GM19239 (cell line): ENCODE data around the gene VPS39.

Source experiments
- DNase-seq: peaks from one replicate; pipeline ENCODE4 v3.0.0; 2011; ENCODE audit warnings: low spot score; ENCODE audit not compliant: insufficient read length
- FAIRE-seq: peaks from 2 replicates; lab custom pipeline; 2011; peaks lifted over from hg19 to GRCh38; lab: Jason Lieb, UNC

Gene VPS39

GRCh38 chr15:42147431-42147735 is 60.7 kb downstream of the VPS39 start:
- FAIRE-seq (no peak), DNase-seq (no peak)

- FAIRE-seq (no peak), DNase-seq (no peak)
Measured at GRCh38 chr15:42146551-42147430, 61.3 kb downstream of the VPS39 start.

- DNase-seq (no peak), FAIRE-seq (no peak)
Measured at GRCh38 chr15:42145546-42146455, 62.3 kb downstream of the VPS39 start.

GRCh38 chr15:42144841-42145375 is 63.2 kb downstream of the VPS39 start:
- no peak for DNase-seq
- no peak for FAIRE-seq

- no peak for FAIRE-seq
- no peak for DNase-seq
Measured at GRCh38 chr15:42143866-42144625, 64.1 kb downstream of the VPS39 start.

- DNase-seq: no peak
- FAIRE-seq: no peak
Measured at GRCh38 chr15:42143356-42143755, 64.7 kb downstream of the VPS39 start.

GRCh38 chr15:42141795-42142667 is 66.1 kb downstream of the VPS39 start:
- no peak for DNase-seq
- no peak for FAIRE-seq

- FAIRE-seq (no peak), DNase-seq (no peak)
Measured at GRCh38 chr15:42141246-42141645, 66.9 kb downstream of the VPS39 start.

- FAIRE-seq (no peak), DNase-seq (no peak)
Measured at GRCh38 chr15:42140383-42141070, 67.6 kb downstream of the VPS39 start.

- FAIRE-seq: no peak
- no peak for DNase-seq
Measured at GRCh38 chr15:42139596-42139995, 68.5 kb downstream of the VPS39 start.

- no peak for FAIRE-seq
- no peak for DNase-seq
Measured at GRCh38 chr15:42138968-42139386, 69.1 kb downstream of the VPS39 start.

- no peak for DNase-seq
- no peak for FAIRE-seq
Measured at GRCh38 chr15:42138411-42138810, 69.7 kb downstream of the VPS39 start.

GRCh38 chr15:42137461-42138261 is 70.4 kb downstream of the VPS39 start:
- FAIRE-seq (peak; percentile 93), DNase-seq (no peak)

GRCh38 chr15:42136513-42136912 is 71.6 kb downstream of the VPS39 start:
- DNase-seq (no peak), FAIRE-seq (no peak)

- no peak for DNase-seq
- no peak for FAIRE-seq
Measured at GRCh38 chr15:42135351-42135750, 72.8 kb downstream of the VPS39 start.

- FAIRE-seq: no peak
Measured at GRCh38 chr15:42134617-42135245, 73.4 kb downstream of the VPS39 start.

GRCh38 chr15:42133886-42134502 is 74.1 kb downstream of the VPS39 start:
- no peak for FAIRE-seq

More at GRCh38 chr15:42134617-42135245, 73.4 kb downstream of the VPS39 start:
- no peak for DNase-seq

More at GRCh38 chr15:42133886-42134502, 74.1 kb downstream of the VPS39 start:
- peak; percentile 53 for DNase-seq
